NCI-H2081 (cell line): ENCODE results near the gene PIM3.

Source experiments
- DNase-seq, 2 experiments: peaks; one replicate each; lab custom pipeline; 2025; lab: John Stamatoyannopoulos, UW

Gene PIM3

DNA sequence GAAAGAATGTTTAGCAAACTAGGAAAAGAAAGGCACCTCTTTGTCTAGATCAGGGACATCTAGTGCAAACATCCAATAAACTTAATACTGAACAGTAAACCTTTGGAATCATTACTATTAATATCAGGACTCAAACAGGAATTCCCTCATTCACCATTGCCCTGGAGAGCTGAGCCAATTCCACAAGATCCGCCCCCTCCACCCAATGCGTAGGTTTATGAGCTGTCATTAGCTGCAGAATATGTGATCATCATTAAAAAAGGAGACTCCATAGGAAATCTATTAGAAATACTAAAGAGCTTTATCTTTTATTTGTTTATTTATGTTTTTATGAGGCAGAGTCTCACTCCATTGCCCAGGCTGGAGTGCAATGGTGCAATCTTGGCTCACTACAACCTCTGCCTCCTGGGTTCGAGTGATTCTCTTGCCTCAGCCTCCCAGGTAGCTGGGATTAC, 46.5 kb downstream of the PIM3 start:
- no peak for DNase-seq

- DNase-seq: peak; percentile 73 to 86
Measured at GRCh38 chr22:50008151-50009040, 47.8 kb downstream of the PIM3 start.

GRCh38 chr22:50009251-50009650, 48.7 kb downstream of the PIM3 start:
- no peak for DNase-seq

DNA sequence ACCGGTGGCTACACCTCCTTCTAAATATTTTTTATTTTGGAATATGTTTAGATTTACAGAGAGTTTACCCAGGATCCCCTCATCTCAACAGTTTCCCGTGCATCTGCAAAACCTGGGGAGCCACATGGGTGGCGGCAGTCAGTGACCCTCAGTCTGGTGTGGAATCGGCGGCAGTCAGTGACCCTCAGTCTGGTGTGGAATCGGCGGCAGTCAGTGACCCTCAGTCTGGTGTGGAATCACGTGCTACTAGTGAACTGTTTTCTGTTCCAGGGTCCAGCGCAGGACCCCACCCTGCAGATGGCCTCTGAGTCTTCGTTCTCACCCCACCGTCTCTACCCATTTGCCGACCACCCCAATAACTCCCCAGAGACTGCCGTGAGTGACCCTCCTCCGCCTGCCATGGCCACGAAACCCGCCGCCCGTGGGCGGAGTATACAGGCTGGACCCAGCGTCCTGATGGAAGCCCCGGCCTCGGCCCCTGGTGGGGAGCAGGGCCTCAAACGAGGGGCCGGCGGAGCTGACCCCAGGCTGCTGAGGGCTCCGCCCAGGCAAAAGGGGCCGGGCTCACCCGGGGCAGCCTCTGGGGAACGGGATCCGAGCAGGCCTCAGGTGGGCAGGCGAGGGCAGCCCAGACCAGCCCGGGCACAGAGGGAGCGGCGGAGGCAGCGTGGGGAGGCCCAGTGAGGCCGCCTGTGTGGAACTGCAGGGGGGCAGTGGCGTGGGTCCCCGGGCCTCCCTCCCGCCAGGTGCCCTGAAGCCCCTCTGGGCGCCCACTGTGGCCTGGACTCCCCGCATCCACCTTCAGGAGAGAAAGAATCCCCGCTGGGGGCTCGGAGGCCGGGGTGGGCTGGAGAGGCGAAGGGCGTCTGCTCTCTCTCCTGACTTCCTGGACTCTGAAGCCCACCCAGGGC, 49.4 kb downstream of the PIM3 start:
- no peak for DNase-seq

DNA sequence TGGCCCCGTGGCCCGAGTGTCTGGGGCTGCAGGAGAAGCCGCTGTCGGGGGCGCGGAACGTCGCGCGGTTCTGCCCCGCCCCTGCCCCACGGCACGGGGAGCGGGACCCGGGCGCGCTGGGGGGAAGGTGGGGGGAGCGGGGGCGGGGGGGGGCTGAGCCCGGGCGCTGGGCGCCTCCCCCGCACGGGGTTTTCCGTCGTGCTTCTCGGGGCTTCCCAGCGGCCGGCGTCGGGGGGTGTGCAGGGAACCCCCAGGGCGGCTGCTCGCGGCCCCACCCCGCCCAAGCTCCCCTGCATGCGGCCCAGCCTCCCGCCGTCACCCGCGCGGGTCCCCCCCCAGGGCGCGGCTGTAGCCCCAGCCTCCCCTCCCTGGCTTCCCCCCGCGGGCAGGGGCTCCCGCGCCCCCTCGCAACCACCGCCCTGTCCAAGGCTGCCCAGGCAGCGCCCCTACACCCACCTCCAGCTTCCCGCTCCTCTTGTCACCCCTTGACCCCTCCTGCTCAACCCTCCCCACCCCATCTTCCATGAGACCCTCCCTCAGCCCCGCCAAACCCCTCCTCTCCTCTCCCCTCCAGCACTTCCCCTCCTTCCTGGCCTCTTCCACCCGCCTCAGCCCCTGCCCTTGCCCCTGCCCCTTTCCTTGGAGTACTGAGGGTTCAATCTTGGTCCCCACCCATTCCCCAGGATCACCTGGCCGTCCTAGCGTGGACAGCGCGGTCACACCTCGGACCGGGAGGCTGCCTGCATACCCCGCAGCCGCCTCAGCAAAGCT, 50.3 kb downstream of the PIM3 start:
- no peak for DNase-seq

DNA sequence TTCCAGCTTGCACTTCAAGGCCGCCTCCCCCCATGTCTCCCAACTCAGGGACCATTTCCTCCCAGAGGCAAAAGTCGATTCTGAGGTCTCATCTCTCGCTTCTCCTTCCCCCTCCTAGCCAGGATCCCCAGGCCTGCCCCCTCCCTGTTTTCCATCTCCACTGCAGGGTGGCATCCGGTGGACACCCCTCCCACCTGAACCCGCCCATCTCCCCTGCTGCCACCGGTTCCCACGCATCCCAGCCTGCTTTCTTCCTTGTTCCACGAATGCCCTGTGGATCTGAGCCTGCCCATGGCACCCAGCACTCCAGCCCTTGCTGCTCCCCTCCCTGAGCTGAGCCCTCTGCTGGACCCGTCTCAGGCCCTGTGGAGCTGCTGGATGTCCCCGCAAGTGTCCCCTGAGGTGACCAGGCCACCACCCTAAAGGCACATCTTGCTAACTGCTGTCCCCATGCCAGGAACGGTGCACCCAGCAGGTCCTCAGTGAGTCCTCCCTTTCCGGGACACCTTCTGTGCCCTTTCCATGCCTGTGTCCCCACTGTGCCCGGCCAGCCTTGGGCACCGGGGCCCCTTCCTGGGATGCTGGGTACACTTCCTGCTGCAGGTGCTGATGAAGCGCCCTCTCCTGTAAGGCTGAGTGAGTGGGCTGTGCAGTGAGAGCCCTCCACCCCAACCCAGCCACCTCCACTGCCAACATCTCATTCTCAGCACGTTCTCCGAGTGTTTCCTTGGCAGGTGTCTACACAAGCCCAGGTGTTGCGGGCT, 51.1 kb downstream of the PIM3 start:
- DNase-seq: no peak

- no peak for DNase-seq
Measured at GRCh38 chr22:50012211-50013181, 51.9 kb downstream of the PIM3 start, which contains the start of gene IL17REL. IL17REL (minus strand) TSS chr22:50012765; CDS start chr22:50012646, 119 bp downstream.
